OCI-LY1 (cell line): ENCODE data around the gene RASGRF1.

Experiments used
- H2AFZ ChIP-seq: fragments of 200-600 bp; sonication (generic), shearing (Covaris generic); 2 replicates; pipeline ENCODE4 v1.6.0; 2014; ENCODE audit warnings: antibody characterized with exemption, mild to moderate bottlenecking, low read length
- H3F3A ChIP-seq: fragments of 200-600 bp; sonication (generic), shearing (Covaris generic); 2 replicates; pipeline ENCODE4 v1.6.0; 2014; ENCODE audit warnings: mild to moderate bottlenecking, antibody characterized with exemption, low read length, moderate library complexity; ENCODE audit not compliant: insufficient read depth
- H3K27ac ChIP-seq: fragments of 200-600 bp; sonication (generic); 2 replicates; pipeline ENCODE4 v1.5.1; 2014; ENCODE audit warnings: low read length, mixed run types, mild to moderate bottlenecking, low read depth; ENCODE audit not compliant: poor library complexity, severe bottlenecking
- H3K27me3 ChIP-seq: fragments of 200-600 bp; sonication (generic); 2 replicates; pipeline ENCODE4 v1.6.0; 2014; ENCODE audit warnings: antibody characterized with exemption, mild to moderate bottlenecking, low read length, moderate library complexity; ENCODE audit not compliant: insufficient read depth
- H3K36me3 ChIP-seq: fragments of 200-600 bp; sonication (generic); 2 replicates; pipeline ENCODE4 v1.6.1; 2014; ENCODE audit warnings: mild to moderate bottlenecking, antibody characterized with exemption, low read length, moderate library complexity, mixed read lengths; ENCODE audit not compliant: insufficient read depth
- H3K4me1 ChIP-seq: fragments of 200-600 bp; sonication (generic); 2 replicates; pipeline ENCODE4 v1.5.1; 2014; ENCODE audit warnings: mild to moderate bottlenecking, low read length, moderate library complexity; ENCODE audit not compliant: insufficient read depth, severe bottlenecking
- H3K4me2 ChIP-seq: fragments of 200-600 bp; sonication (generic), shearing (Covaris generic); 2 replicates; pipeline ENCODE4 v1.6.1; 2014; ENCODE audit warnings: low read length
- H3K4me3 ChIP-seq: fragments of 200-600 bp; sonication (generic); 2 replicates; pipeline ENCODE4 v1.5.1; 2014; ENCODE audit warnings: low read length, low read depth, mild to moderate bottlenecking, mixed read lengths; ENCODE audit not compliant: poor library complexity, severe bottlenecking
- H3K79me2 ChIP-seq: fragments of 200-600 bp; shearing (Covaris generic); 2 replicates; pipeline ENCODE4 v1.6.1; 2016; ENCODE audit warnings: mixed run types, low read length, mixed read lengths; ENCODE audit not compliant: insufficient read depth
- H3K9ac ChIP-seq: fragments of 200-600 bp; sonication (generic), shearing (Covaris generic); 2 replicates; pipeline ENCODE4 v1.6.1; 2014; ENCODE audit warnings: mild to moderate bottlenecking, low read length, mixed read lengths
- H3K9me2 ChIP-seq: fragments of 200-600 bp; sonication (generic), shearing (Covaris generic); 2 replicates; pipeline ENCODE4 v1.6.1; 2014; ENCODE audit warnings: low read depth, mild to moderate bottlenecking, low read length, mixed read lengths
- H3K9me3 ChIP-seq: fragments of 200-600 bp; shearing (Covaris generic); 2 replicates; pipeline ENCODE4 v1.6.1; 2014; ENCODE audit warnings: low read length, mixed read lengths
- H4K20me1 ChIP-seq: fragments of 200-600 bp; sonication (generic), shearing (Covaris generic); 2 replicates; pipeline ENCODE4 v1.6.0; 2016; ENCODE audit warnings: mild to moderate bottlenecking, low read length; ENCODE audit not compliant: insufficient read depth
- CTCF ChIP-seq: fragments of 200-600 bp; sonication (generic), shearing (Covaris generic); IDR thresholded peaks from 2 replicates; pipeline ENCODE4 v1.5.1; 2017; ENCODE audit warnings: mild to moderate bottlenecking, antibody characterized with exemption, low read length, moderate library complexity, mixed read lengths
- EZH2 ChIP-seq: fragments of 200-600 bp; sonication (generic), shearing (Covaris generic); IDR thresholded peaks from 2 replicates; pipeline ENCODE4 v1.8.0; 2017; ENCODE audit warnings: borderline replicate concordance, mixed run types, mild to moderate bottlenecking, antibody characterized with exemption, low read length, moderate library complexity, mixed read lengths

Gene RASGRF1

DNA sequence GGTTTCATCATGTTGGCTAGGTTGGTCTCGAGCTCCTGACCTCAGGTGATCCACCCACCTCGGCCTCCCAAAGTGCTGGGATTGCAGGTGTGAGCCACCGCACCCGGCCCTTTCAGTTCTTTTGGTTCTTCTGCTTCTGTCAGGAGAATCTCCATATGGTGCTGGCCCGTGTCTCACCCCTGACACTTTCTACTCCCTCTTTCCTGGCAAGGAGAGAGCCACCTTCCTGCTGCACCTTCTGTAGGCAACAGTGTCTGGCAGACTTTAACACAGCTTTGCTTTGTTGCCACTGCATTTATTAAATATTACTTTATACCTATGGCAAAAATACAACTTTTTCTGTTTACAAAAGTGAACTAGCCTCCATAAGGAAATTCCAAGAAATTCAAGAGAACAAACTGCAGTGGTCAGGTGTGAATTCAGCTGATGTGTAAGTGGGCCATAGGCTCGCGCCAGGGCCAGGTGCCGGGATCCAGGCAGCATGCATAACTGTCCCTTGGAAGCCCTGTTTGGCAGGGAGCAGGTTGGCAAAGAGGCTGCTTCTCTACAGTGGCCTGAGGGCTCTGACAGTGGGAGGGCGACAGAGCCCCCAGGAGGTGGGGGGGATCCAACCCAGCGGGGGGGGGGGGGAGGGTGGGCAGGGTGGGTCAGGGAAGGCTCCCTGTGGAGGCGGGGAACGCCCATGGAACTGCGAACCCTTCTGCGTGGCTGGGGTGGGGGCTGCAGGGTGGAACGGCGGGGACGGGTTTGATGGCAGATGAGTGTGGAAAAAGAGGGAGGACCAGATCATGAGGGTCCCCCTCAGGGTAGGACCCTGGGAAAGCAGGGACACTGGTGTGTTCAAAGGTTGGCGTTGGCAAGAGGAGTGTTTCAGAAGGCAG is 166.9 kb downstream of the RASGRF1 start:
- Histone ChIP-seq H3K4me1 (peaks cover 29% of the 10 kb centered on the region), H3K79me2 (no peaks in the 10 kb centered on the region), H4K20me1 (no peaks in the 10 kb centered on the region), H3K36me3 (peaks cover 78% of the 10 kb centered on the region), H3K9me2 (no peaks in the 10 kb centered on the region), H3K27me3 (no peaks in the 10 kb centered on the region), H3K9ac (no peak overlapping the region), H3K27ac (no peak overlapping the region), H3K9me3 (no peaks in the 10 kb centered on the region), H3K4me3 (no peak overlapping the region), H3K4me2 (no peak overlapping the region), H3F3A (no peaks in the 10 kb centered on the region), H2AFZ (no peak overlapping the region)
- TF ChIP-seq EZH2 (no peak), CTCF (no peak)

DNA sequence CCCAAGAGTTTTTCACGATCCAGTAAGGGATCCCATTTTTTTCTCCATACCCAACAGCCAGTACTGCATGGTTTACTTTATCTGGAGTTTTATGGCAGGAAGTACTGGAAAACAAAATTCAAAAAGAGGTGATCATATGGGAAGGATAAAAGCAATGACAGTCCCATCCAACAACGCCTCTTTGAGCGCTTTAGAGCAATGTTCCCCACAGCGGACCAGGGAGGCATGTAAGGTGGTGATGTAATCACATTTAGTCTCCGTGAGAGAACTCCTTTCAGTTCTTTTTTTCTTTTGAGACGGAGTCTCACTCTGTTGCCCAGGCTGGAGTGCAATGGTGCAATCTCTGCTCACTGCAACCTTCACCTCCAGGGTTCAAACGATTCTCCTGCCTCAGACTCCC is 167.6 kb downstream of the RASGRF1 start:
- H3K36me3 ChIP-seq = peaks cover 83% of the 10 kb centered on the region
- no peaks in the 10 kb centered on the region for H3K9me3 ChIP-seq
- no peak overlapping the region for H3K4me2 ChIP-seq
- no peaks in the 10 kb centered on the region for H3K9me2 ChIP-seq
- no peak overlapping the region for H3K27ac ChIP-seq
- H3K9ac ChIP-seq = no peak overlapping the region
- H3K27me3 ChIP-seq = no peaks in the 10 kb centered on the region
- TF ChIP-seq EZH2 (no peak), CTCF (no peak)
- H4K20me1 ChIP-seq = no peaks in the 10 kb centered on the region
- no peak overlapping the region for H3K4me3 ChIP-seq
- no peaks in the 10 kb centered on the region for H3F3A ChIP-seq
- peaks cover 29% of the 10 kb centered on the region for H3K4me1 ChIP-seq
- H3K79me2 ChIP-seq = no peaks in the 10 kb centered on the region
- no peak overlapping the region for H2AFZ ChIP-seq

DNA sequence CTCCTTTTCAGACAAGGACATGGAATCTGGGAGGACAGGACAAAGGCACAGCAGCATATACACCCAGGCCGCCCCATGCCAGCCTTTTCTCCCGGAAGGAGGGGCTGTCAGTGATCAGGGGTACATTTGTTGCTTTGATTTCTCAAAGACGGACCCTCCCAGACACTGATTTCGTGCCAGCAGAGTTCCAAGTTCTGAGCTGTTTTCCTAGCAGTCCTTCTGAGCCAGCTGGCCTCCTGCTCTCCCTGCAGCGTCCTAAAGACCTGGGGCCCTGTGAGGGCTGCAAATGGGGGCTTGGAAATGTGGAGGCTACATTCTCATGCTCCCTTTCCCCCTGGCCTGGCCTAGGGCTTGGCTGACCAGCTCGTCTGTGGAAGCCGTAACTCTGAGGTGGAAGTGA is 168.1 kb downstream of the RASGRF1 start:
- TF ChIP-seq CTCF = no peak
- TF ChIP-seq EZH2 = no peak
- H3F3A ChIP-seq = no peaks in the 10 kb centered on the region
- H3K79me2 ChIP-seq = no peaks in the 10 kb centered on the region
- H3K27me3 ChIP-seq = no peaks in the 10 kb centered on the region
- H3K27ac ChIP-seq = peak overlapping the region; percentile 60
- peaks cover 29% of the 10 kb centered on the region for H3K4me1 ChIP-seq
- no peaks in the 10 kb centered on the region for H3K9me3 ChIP-seq
- H3K4me2 ChIP-seq = no peak overlapping the region
- peaks cover 82% of the 10 kb centered on the region for H3K36me3 ChIP-seq
- H3K9ac ChIP-seq = peak overlapping the region; percentile 39; the same call in 1 of the 2 replicates
- no peaks in the 10 kb centered on the region for H4K20me1 ChIP-seq
- no peak overlapping the region for H2AFZ ChIP-seq
- no peaks in the 10 kb centered on the region for H3K9me2 ChIP-seq
- H3K4me3 ChIP-seq = no peak overlapping the region
